Measurements from ENCODE around the gene USP43.

USP43 gene

GRCh38 chr17:9769036-9769695 is 123.8 kb downstream of the USP43 start:
- H3K27ac ChIP-seq (replicated peaks; ENCODE audit: low read length): no peak overlapping the region

GRCh38 chr17:9771465-9771864 is 126.1 kb downstream of the USP43 start:
- WGBS, 2 donors (ENCODE audit: extremely low coverage in 2 of 2, insufficient read length in 2 of 2, insufficient replicate concordance in 1 of 2): no CpG with 5 or more reads among the region's 27 CpGs

More at GRCh38 chr17:9769036-9769695, 123.8 kb downstream of the USP43 start:
- H4K8ac ChIP-seq (ENCODE audit: low read depth, low read length): no peak overlapping the region
- H3K18ac ChIP-seq (ENCODE audit: low read length): peak overlapping the region; percentile 62
- no peak overlapping the region for H3K14ac ChIP-seq (ENCODE audit: low read length)
- no peak overlapping the region for H2BK5ac ChIP-seq (ENCODE audit: low read length)
- no peaks in the 10 kb centered on the region for H3K36me3 ChIP-seq (replicated peaks in 1 of 2; ENCODE audit: control insufficient read depth in 2 of 2, insufficient read depth in 2 of 2, low read length in 2 of 2)
- no peak overlapping the region for H4K91ac ChIP-seq (ENCODE audit: low read depth, low read length, poor library complexity)
- no peak overlapping the region for H3K4me3 ChIP-seq (ENCODE audit: low read length in 2 of 2)
- H2AK5ac ChIP-seq (ENCODE audit: low read depth, low read length): peak overlapping the region; percentile 82
- H3K4me1 ChIP-seq (ENCODE audit: control insufficient read depth in 2 of 2, insufficient read depth in 1 of 2, low read depth in 1 of 2, low read length in 2 of 2): no peaks in the 10 kb centered on the region
- DNase-seq (ENCODE audit: low spot score): no peak
- H2BK15ac ChIP-seq (ENCODE audit: low read length): peak overlapping the region; percentile 62
- H3K79me1 ChIP-seq (ENCODE audit: low read depth, low read length): no peaks in the 10 kb centered on the region
- H2BK120ac ChIP-seq (ENCODE audit: low read depth, low read length): peak overlapping the region; percentile 4
- no CpG with 5 or more reads among the region's 15 CpGs for WGBS, 2 donors (ENCODE audit: extremely low coverage in 2 of 2, insufficient read length in 2 of 2, insufficient replicate concordance in 1 of 2)
- no peak overlapping the region for H3K4me2 ChIP-seq (ENCODE audit: insufficient read depth, low read length, poor library complexity, severe bottlenecking)
- no peak overlapping the region for H3K23ac ChIP-seq (ENCODE audit: low read depth, low read length, poor library complexity)
- H2AFZ ChIP-seq (ENCODE audit: low read length): no peak overlapping the region
- no peak overlapping the region for H3K9ac ChIP-seq (ENCODE audit: low read depth, low read length, poor library complexity)
- H3K4ac ChIP-seq (ENCODE audit: low read length): no peak overlapping the region
- H2BK12ac ChIP-seq (ENCODE audit: low read length): peak overlapping the region; percentile 24
- no peaks in the 10 kb centered on the region for H3K9me3 ChIP-seq (replicated peaks in 1 of 2; ENCODE audit: control insufficient read depth in 2 of 2, insufficient read depth in 1 of 2, low read depth in 1 of 2, low read length in 2 of 2)
- no peaks in the 10 kb centered on the region for H3K27me3 ChIP-seq (ENCODE audit: control insufficient read depth in 3 of 3, insufficient read depth in 3 of 3, low read depth in 1 of 3, low read length in 3 of 3)

GRCh38 chr17:9772658-9773057 is 127.3 kb downstream of the USP43 start:
- Histone ChIP-seq H3K14ac (ENCODE audit: low read length) (peak overlapping the region; percentile 100), H3K18ac (ENCODE audit: low read length) (peak overlapping the region; percentile 13), H3K4ac (ENCODE audit: low read length) (no peak overlapping the region), H4K8ac (ENCODE audit: low read depth, low read length) (no peak overlapping the region), H2AK5ac (ENCODE audit: low read depth, low read length) (no peak overlapping the region), H3K9me3 (replicated peaks in 1 of 2; ENCODE audit: control insufficient read depth in 2 of 2, insufficient read depth in 1 of 2, low read depth in 1 of 2, low read length in 2 of 2) (no peaks in the 10 kb centered on the region), H3K23ac (ENCODE audit: low read depth, low read length, poor library complexity) (no peak overlapping the region), H3K27ac (replicated peaks; ENCODE audit: low read length) (no peak overlapping the region), H3K27me3 (ENCODE audit: control insufficient read depth in 3 of 3, insufficient read depth in 3 of 3, low read depth in 1 of 3, low read length in 3 of 3) (no peaks in the 10 kb centered on the region), H2BK120ac (ENCODE audit: low read depth, low read length) (peak overlapping the region; percentile 17), H3K79me1 (ENCODE audit: low read depth, low read length) (no peaks in the 10 kb centered on the region), H2BK12ac (ENCODE audit: low read length) (no peak overlapping the region), H2BK15ac (ENCODE audit: low read length) (no peak overlapping the region), H3K4me1 (ENCODE audit: control insufficient read depth in 2 of 2, insufficient read depth in 1 of 2, low read depth in 1 of 2, low read length in 2 of 2) (no peaks in the 10 kb centered on the region), H3K36me3 (replicated peaks in 1 of 2; ENCODE audit: control insufficient read depth in 2 of 2, insufficient read depth in 2 of 2, low read length in 2 of 2) (no peaks in the 10 kb centered on the region), H3K4me2 (ENCODE audit: insufficient read depth, low read length, poor library complexity, severe bottlenecking) (no peak overlapping the region), H2BK5ac (ENCODE audit: low read length) (no peak overlapping the region), H2AFZ (ENCODE audit: low read length) (no peak overlapping the region), H3K9ac (ENCODE audit: low read depth, low read length, poor library complexity) (no peak overlapping the region), H3K4me3 (ENCODE audit: low read length in 2 of 2) (no peak overlapping the region), H4K91ac (ENCODE audit: low read depth, low read length, poor library complexity) (no peak overlapping the region)
- no peak for DNase-seq (ENCODE audit: low spot score)
- no CpG with 5 or more reads among the region's 19 CpGs for whole genome bisulfite sequencing, 2 donors (ENCODE audit: extremely low coverage in 2 of 2, insufficient read length in 2 of 2, insufficient replicate concordance in 1 of 2)

More at GRCh38 chr17:9771465-9771864, 126.1 kb downstream of the USP43 start:
- Histone ChIP-seq H3K4me2 (ENCODE audit: insufficient read depth, low read length, poor library complexity, severe bottlenecking) (no peak overlapping the region), H3K23ac (ENCODE audit: low read depth, low read length, poor library complexity) (peak overlapping the region; percentile 65), H3K18ac (ENCODE audit: low read length) (peak overlapping the region; percentile 17), H4K91ac (ENCODE audit: low read depth, low read length, poor library complexity) (no peak overlapping the region), H2BK12ac (ENCODE audit: low read length) (no peak overlapping the region), H3K79me1 (ENCODE audit: low read depth, low read length) (no peaks in the 10 kb centered on the region), H2BK5ac (ENCODE audit: low read length) (no peak overlapping the region), H3K27ac (replicated peaks; ENCODE audit: low read length) (no peak overlapping the region), H3K4me3 (ENCODE audit: low read length in 2 of 2) (no peak overlapping the region), H4K8ac (ENCODE audit: low read depth, low read length) (no peak overlapping the region), H3K4me1 (ENCODE audit: control insufficient read depth in 2 of 2, insufficient read depth in 1 of 2, low read depth in 1 of 2, low read length in 2 of 2) (no peaks in the 10 kb centered on the region), H3K9ac (ENCODE audit: low read depth, low read length, poor library complexity) (no peak overlapping the region), H2BK120ac (ENCODE audit: low read depth, low read length) (no peak overlapping the region), H3K36me3 (replicated peaks in 1 of 2; ENCODE audit: control insufficient read depth in 2 of 2, insufficient read depth in 2 of 2, low read length in 2 of 2) (no peaks in the 10 kb centered on the region), H3K4ac (ENCODE audit: low read length) (no peak overlapping the region), H3K14ac (ENCODE audit: low read length) (no peak overlapping the region), H3K27me3 (ENCODE audit: control insufficient read depth in 3 of 3, insufficient read depth in 3 of 3, low read depth in 1 of 3, low read length in 3 of 3) (no peaks in the 10 kb centered on the region), H2AK5ac (ENCODE audit: low read depth, low read length) (peak overlapping the region; percentile 46), H2AFZ (ENCODE audit: low read length) (no peak overlapping the region), H2BK15ac (ENCODE audit: low read length) (no peak overlapping the region), H3K9me3 (replicated peaks in 1 of 2; ENCODE audit: control insufficient read depth in 2 of 2, insufficient read depth in 1 of 2, low read depth in 1 of 2, low read length in 2 of 2) (no peaks in the 10 kb centered on the region)
- DNase-seq (ENCODE audit: low spot score): no peak

GRCh38 chr17:9776911-9777310 is 131.6 kb downstream of the USP43 start:
- Histone ChIP-seq H3K9ac (ENCODE audit: low read depth, low read length, poor library complexity) (no peak overlapping the region), H4K8ac (ENCODE audit: low read depth, low read length) (no peak overlapping the region), H3K27me3 (ENCODE audit: control insufficient read depth in 3 of 3, insufficient read depth in 3 of 3, low read depth in 1 of 3, low read length in 3 of 3) (no peaks in the 10 kb centered on the region), H4K91ac (ENCODE audit: low read depth, low read length, poor library complexity) (no peak overlapping the region), H3K27ac (replicated peaks; ENCODE audit: low read length) (no peak overlapping the region), H3K4me1 (ENCODE audit: control insufficient read depth in 2 of 2, insufficient read depth in 1 of 2, low read depth in 1 of 2, low read length in 2 of 2) (no peaks in the 10 kb centered on the region), H3K4me2 (ENCODE audit: insufficient read depth, low read length, poor library complexity, severe bottlenecking) (no peak overlapping the region), H2AK5ac (ENCODE audit: low read depth, low read length) (no peak overlapping the region), H2BK15ac (ENCODE audit: low read length) (no peak overlapping the region), H2BK5ac (ENCODE audit: low read length) (no peak overlapping the region), H3K23ac (ENCODE audit: low read depth, low read length, poor library complexity) (no peak overlapping the region), H2BK120ac (ENCODE audit: low read depth, low read length) (no peak overlapping the region), H3K4me3 (ENCODE audit: low read length in 2 of 2) (no peak overlapping the region), H3K79me1 (ENCODE audit: low read depth, low read length) (no peaks in the 10 kb centered on the region), H2BK12ac (ENCODE audit: low read length) (no peak overlapping the region), H3K36me3 (replicated peaks in 1 of 2; ENCODE audit: control insufficient read depth in 2 of 2, insufficient read depth in 2 of 2, low read length in 2 of 2) (no peaks in the 10 kb centered on the region), H3K14ac (ENCODE audit: low read length) (no peak overlapping the region), H2AFZ (ENCODE audit: low read length) (no peak overlapping the region), H3K18ac (ENCODE audit: low read length) (no peak overlapping the region), H3K4ac (ENCODE audit: low read length) (no peak overlapping the region), H3K9me3 (replicated peaks in 1 of 2; ENCODE audit: control insufficient read depth in 2 of 2, insufficient read depth in 1 of 2, low read depth in 1 of 2, low read length in 2 of 2) (no peaks in the 10 kb centered on the region)
- WGBS, 2 donors (ENCODE audit: extremely low coverage in 2 of 2, insufficient read length in 2 of 2, insufficient replicate concordance in 1 of 2): no CpG with 5 or more reads among the region's 9 CpGs
- no peak for DNase-seq (ENCODE audit: low spot score)

Measured in neuronal stem cell (in vitro differentiated cells).